ENCODE measurements around the gene IL1RAPL1. TPM values are rescaled to one million over a fixed set of nuclear protein-coding genes. Genes with fewer than 3 reads are reported as not detected.

IL1RAPL1 gene
- total and polyA plus RNA-seq, 2 experiments from 2014 or later = 0.18 to 0.49 TPM

GRCh38 chrX:28693101-28693500, 105.9 kb downstream of the IL1RAPL1 start:
- Mint-ChIP-seq H3K4me3 (no peak overlapping the region), H3K27ac (no peak overlapping the region), H3K36me3 (ENCODE audit: low read depth) (no peaks in the 10 kb centered on the region), H3K27me3 (ENCODE audit: insufficient read depth, low read depth, poor library complexity) (no peaks in the 10 kb centered on the region), H3K9me3 (no peaks in the 10 kb centered on the region; the same call in 2 of the 3 replicates), H3K4me1 (no peaks in the 10 kb centered on the region)
- Histone ChIP-seq H3K4me2 (no peak overlapping the region), H3K9me2 (ENCODE audit: insufficient read depth) (no peaks in the 10 kb centered on the region), H3K79me2 (replicated peaks; ENCODE audit: insufficient read depth) (no peaks in the 10 kb centered on the region), H3K27ac (ENCODE audit: low read depth) (no peak overlapping the region), H3K4me3 (no peak overlapping the region), H4K20me1 (replicated peaks; ENCODE audit: insufficient read depth) (no peaks in the 10 kb centered on the region), H3K4me1 (ENCODE audit: insufficient read depth) (no peaks in the 10 kb centered on the region), H3F3A (replicated peaks; ENCODE audit: low read depth) (no peaks in the 10 kb centered on the region), H3K36me3 (ENCODE audit: insufficient read depth) (no peaks in the 10 kb centered on the region), H3K27me3 (ENCODE audit: insufficient read depth) (no peaks in the 10 kb centered on the region), H2AFZ (no peak overlapping the region)
- DNase-seq (ENCODE audit: low spot score) (no peak), ATAC-seq (no peak)
- no peak for TF ChIP-seq ZNF462 (CRISPR knock-in tag; IDR thresholded peaks at IDR 0.05)
- TF ChIP-seq EZH2 (IDR thresholded peaks at IDR 0.05; ENCODE audit: low read depth, unreplicated experiment) = no peak
- no peak for TF ChIP-seq ZNF331 (CRISPR knock-in tag; IDR thresholded peaks at IDR 0.05; ENCODE audit: low read depth)
- TF ChIP-seq JUNB (IDR thresholded peaks at IDR 0.05; ENCODE audit: unreplicated experiment) = no peak
- no peak for TF ChIP-seq STAT1 (IDR thresholded peaks at IDR 0.05; ENCODE audit: unreplicated experiment)
- no peak for TF ChIP-seq CTCF (conservative IDR thresholded peaks at IDR 0.05; ENCODE audit: low read depth in 2 of 2)
- no peak for TF ChIP-seq EZH2phosphoT487 (IDR thresholded peaks at IDR 0.05; ENCODE audit: unreplicated experiment)
- TF ChIP-seq ETS1 (IDR thresholded peaks at IDR 0.05) = no peak
- TF ChIP-seq NANOG (IDR thresholded peaks at IDR 0.05; ENCODE audit: borderline replicate concordance) = no peak
- TF ChIP-seq POLR2AphosphoS5 (IDR thresholded peaks at IDR 0.05; ENCODE audit: low read depth) = no peak
- no peak for TF ChIP-seq REST (IDR thresholded peaks at IDR 0.05; ENCODE audit: unreplicated experiment)
- no peak for TF ChIP-seq ZNF114 (CRISPR knock-in tag; IDR thresholded peaks at IDR 0.05)
- no peak for TF ChIP-seq CREB1 (CRISPR knock-in tag; IDR thresholded peaks at IDR 0.05; ENCODE audit: low read depth)

Data from GM23338 (cell line).